Panc1 (cell line): ENCODE data around the gene NSUN2. TPM values are rescaled to one million over a fixed set of nuclear protein-coding genes. Genes with fewer than 3 reads are reported as not detected.

Experiments used
- ATAC-seq: fragments of 200-7000 bp; cut with Tn5 transposase; 2 replicates; pipeline ENCODE4 v1.9.1; 2020; ENCODE audit warnings: mild to moderate bottlenecking, moderate library complexity
- BruUV-seq: library from RNA; stranded (reverse); fragments of 400-500 nt; replicated peaks from 2 replicates; lab custom pipeline; 2021; lab: Mats Ljungman, UMichigan
- CTCF ChIA-PET: fragments of 300-600 bp; sonication (Branson Sonifier 250); formaldehyde crosslinking; loops from one replicate; lab custom pipeline; 2022; ENCODE audit warnings: antibody characterized with exemption; lab: Charles Lee
- POLR2A ChIA-PET: fragments of 300-600 bp; sonication (Branson Sonifier 250); formaldehyde crosslinking; loops from one replicate; lab custom pipeline; 2022; ENCODE audit warnings: antibody characterized with exemption; lab: Charles Lee
- DNase-seq: peaks from one replicate; pipeline ENCODE4 v3.0.0-alpha.2; 2010; ENCODE audit warnings: low read depth, low spot score
- H3K27ac ChIP-seq: 2 replicates; pipeline ENCODE4 v1.5.1; 2011; ENCODE audit warnings: mild to moderate bottlenecking, low read length, inconsistent platforms
- H3K27me3 ChIP-seq: fragments of 200-500 bp; sonication (Bioruptor generic); 2 replicates; pipeline ENCODE4 v1.6.0; 2014; ENCODE audit warnings: low read length, inconsistent platforms; ENCODE audit not compliant: control insufficient read depth, insufficient read depth
- H3K36me3 ChIP-seq: fragments of 200-500 bp; sonication (Bioruptor generic); 2 replicates; pipeline ENCODE4 v1.5.1; 2014; ENCODE audit warnings: inconsistent platforms, mild to moderate bottlenecking, low read length, moderate library complexity; ENCODE audit not compliant: control insufficient read depth, insufficient read depth
- H3K4me1 ChIP-seq: 2 replicates; pipeline ENCODE4 v1.5.1; 2011; ENCODE audit warnings: inconsistent platforms, mild to moderate bottlenecking, low read length, moderate library complexity; ENCODE audit not compliant: control insufficient read depth, insufficient read depth
- H3K4me3 ChIP-seq, 2 experiments: 2 replicates each; pipeline ENCODE4 v1.5.1; 2011 to 2012; ENCODE audit warnings: low read depth in 2 of 2, low read length in 2 of 2, mild to moderate bottlenecking in 2 of 2, inconsistent platforms in 1 of 2, moderate library complexity in 1 of 2
- H3K9me3 ChIP-seq: fragments of 200-500 bp; sonication (Bioruptor generic); 2 replicates; pipeline ENCODE4 v1.5.1; 2014; ENCODE audit warnings: low read depth, mild to moderate bottlenecking, inconsistent platforms, low read length, moderate library complexity; ENCODE audit not compliant: control insufficient read depth, insufficient read depth
- CTCF ChIP-seq: fragments of 450-650 bp; IDR thresholded peaks from 2 replicates; pipeline ENCODE4 v1.5.1; 2017; ENCODE audit warnings: mild to moderate bottlenecking
- POLR2AphosphoS5 ChIP-seq: IDR thresholded peaks from 2 replicates; pipeline ENCODE4 v1.6.1; 2012; ENCODE audit warnings: mild to moderate bottlenecking, low read depth, low read length, moderate library complexity
- REST ChIP-seq, 2 experiments: IDR thresholded peaks; 2 replicates each; pipeline ENCODE4 v1.6.1; 2011 to 2012; ENCODE audit warnings: low read depth in 2 of 2, control low read depth in 1 of 2, low read length in 1 of 2, mild to moderate bottlenecking in 1 of 2, moderate library complexity in 1 of 2; ENCODE audit not compliant: insufficient read depth in 1 of 2
- SIN3A ChIP-seq: IDR thresholded peaks from 2 replicates; pipeline ENCODE4 v1.6.1; 2012; ENCODE audit warnings: low read depth, mild to moderate bottlenecking, low read length, moderate library complexity, borderline replicate concordance; ENCODE audit not compliant: insufficient read depth
- TCF7L2 ChIP-seq: IDR thresholded peaks from 2 replicates; pipeline ENCODE4 v1.6.1; 2011; ENCODE audit warnings: mild to moderate bottlenecking, low read depth, low read length, inconsistent platforms
- in situ Hi-C: cut with HindIII; loops from 2 replicates; pipeline ENCODE4 v1.10.0; 2016; ENCODE audit warnings: low sequenced_read_pairs, low pct_unique_long_range_greater_than_20kb
- intact Hi-C: fragments of 100-400 bp; cut with micrococcal nuclease; formaldehyde crosslinking; loops from one replicate; pipeline ENCODE4 v1.10.0; 2022; ENCODE audit not compliant: unreplicated experiment
- total RNA-seq: library from RNA; stranded (reverse); gene quantifications from one replicate; pipeline ENCODE4 v1.2.1, GENCODE V29; 2021; ENCODE audit not compliant: unreplicated experiment

Gene NSUN2
- total RNA-seq, 1 experiment from 2014 or later, result 125 TPM

- Histone ChIP-seq H3K4me1 (no peaks in the 10 kb centered on the region; the same call in 1 of the 2 replicates), H3K27ac (no peak overlapping the region), H3K27me3 (peaks cover 8% of the 10 kb centered on the region), H3K4me3 (no peak overlapping the region), H3K36me3 (no peaks in the 10 kb centered on the region), H3K9me3 (no peaks in the 10 kb centered on the region)
- ChIA-PET CTCF (no interaction called here), POLR2A (interaction anchor here (0.6 kb wide), 1 partner anchor 48 kb away, joined by 3 read pairs; no protein-coding TSS in a partner anchor)
- intact Hi-C loops, result loop anchor here (10.0 kb wide), 2 partner anchors 199 to 679 kb away; partner anchors contain the start of gene MED10
- TF ChIP-seq SIN3A, result no peak
- ATAC-seq (no peak), DNase-seq (no peak)
- no TSS peak for BruUV-seq
- in situ Hi-C loops, result no loop called here
These were observed 59.2 kb downstream of the NSUN2 start for GRCh38 chr5:6573651-6574101.

- POLR2A ChIA-PET, result no interaction called here
- intact Hi-C loops, result loop anchor here (10.0 kb wide), 2 partner anchors 198 to 678 kb away; partner anchors contain the start of gene MED10
These were observed 59.9 kb downstream of the NSUN2 start for GRCh38 chr5:6572825-6573380.

More at GRCh38 chr5:6572825-6573380, 59.9 kb downstream of the NSUN2 start:
- Histone ChIP-seq H3K9me3 (no peaks in the 10 kb centered on the region), H3K4me1 (no peaks in the 10 kb centered on the region; the same call in 1 of the 2 replicates), H3K27ac (no peak overlapping the region), H3K27me3 (peaks cover 5% of the 10 kb centered on the region), H3K36me3 (no peaks in the 10 kb centered on the region), H3K4me3 (no peak overlapping the region)
- no peak for DNase-seq
- ATAC-seq, result no peak
- CTCF ChIA-PET, result no interaction called here
- no TSS peak for BruUV-seq
- in situ Hi-C loops, result no loop called here
- no peak for TF ChIP-seq REST (IDR thresholded peaks at IDR 0.05; ENCODE audit: insufficient read depth in 1 of 2, low read depth in 2 of 2, low read length in 1 of 2)
- no peak for TF ChIP-seq TCF7L2
- no peak for TF ChIP-seq CTCF
- TF ChIP-seq SIN3A, result no peak
- TF ChIP-seq POLR2AphosphoS5, result no peak
